Renal pelvis (tissue), 4 donors: ENCODE data around the gene MRGPRF. TPM values are rescaled to one million over a fixed set of nuclear protein-coding genes. Genes with fewer than 3 reads are reported as not detected.

Source experiments
- DNase-seq: peaks from one replicate; pipeline ENCODE4 v3.0.0-alpha.2; 2013
- polyA plus RNA-seq, 3 donors: library from polyadenylated mRNA; unstranded; fragments of 120-200 nt; gene quantifications; one replicate each; pipeline ENCODE4 v1.2.1, GENCODE V29; 2013; ENCODE audit not compliant: insufficient read length in 3 of 3

MRGPRF gene
- polyA plus RNA-seq, 3 donors, result 26.5 to 28.6 (median 28.3) TPM

GRCh38 chr11:68968306-68969250 is 44.5 kb downstream of the MRGPRF start:
- DNase-seq, result no peak

DNA sequence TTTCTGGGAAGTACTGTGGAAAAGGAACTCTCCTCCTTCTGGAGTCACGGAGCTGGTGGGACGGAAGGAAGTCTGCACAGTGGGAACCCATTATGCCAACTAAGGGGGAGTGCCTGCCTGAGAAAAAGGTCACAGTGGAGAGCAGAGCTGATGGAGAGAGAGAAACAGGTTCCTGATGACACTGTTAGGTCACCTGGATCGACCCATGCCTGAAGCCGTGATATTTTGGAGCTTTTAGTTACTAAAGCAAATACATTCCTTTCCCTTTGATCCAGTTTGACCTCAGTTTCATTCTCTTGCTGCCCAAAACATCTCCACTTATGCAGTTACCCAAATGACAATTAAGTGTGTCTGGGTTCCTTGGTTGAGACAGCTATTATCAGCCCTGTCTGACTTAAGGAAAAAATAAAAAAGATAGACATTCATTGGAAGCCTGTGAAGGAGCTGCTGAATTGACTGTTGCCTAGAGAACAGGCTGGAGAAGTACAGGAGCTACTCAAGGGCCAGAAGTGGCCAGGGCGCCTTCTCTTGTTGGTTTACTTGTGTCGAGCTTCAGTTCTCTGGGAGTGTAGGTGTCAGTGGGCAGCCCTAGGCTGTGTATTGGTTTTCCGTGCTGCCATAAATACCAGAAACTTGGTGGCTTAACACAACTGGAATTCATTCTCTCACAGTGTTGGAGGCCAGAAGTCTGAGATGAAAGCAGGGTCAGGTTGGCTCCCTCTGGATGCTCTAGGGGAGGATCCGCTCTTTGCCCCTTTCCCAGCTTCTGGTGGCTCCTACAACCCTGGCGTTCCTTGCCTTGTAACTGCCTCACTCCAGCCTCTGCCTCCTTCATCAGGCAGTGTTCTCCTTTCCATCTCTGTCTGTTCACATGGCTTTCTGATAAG is 45.9 kb downstream of the MRGPRF start:
- DNase-seq, result no peak

DNA sequence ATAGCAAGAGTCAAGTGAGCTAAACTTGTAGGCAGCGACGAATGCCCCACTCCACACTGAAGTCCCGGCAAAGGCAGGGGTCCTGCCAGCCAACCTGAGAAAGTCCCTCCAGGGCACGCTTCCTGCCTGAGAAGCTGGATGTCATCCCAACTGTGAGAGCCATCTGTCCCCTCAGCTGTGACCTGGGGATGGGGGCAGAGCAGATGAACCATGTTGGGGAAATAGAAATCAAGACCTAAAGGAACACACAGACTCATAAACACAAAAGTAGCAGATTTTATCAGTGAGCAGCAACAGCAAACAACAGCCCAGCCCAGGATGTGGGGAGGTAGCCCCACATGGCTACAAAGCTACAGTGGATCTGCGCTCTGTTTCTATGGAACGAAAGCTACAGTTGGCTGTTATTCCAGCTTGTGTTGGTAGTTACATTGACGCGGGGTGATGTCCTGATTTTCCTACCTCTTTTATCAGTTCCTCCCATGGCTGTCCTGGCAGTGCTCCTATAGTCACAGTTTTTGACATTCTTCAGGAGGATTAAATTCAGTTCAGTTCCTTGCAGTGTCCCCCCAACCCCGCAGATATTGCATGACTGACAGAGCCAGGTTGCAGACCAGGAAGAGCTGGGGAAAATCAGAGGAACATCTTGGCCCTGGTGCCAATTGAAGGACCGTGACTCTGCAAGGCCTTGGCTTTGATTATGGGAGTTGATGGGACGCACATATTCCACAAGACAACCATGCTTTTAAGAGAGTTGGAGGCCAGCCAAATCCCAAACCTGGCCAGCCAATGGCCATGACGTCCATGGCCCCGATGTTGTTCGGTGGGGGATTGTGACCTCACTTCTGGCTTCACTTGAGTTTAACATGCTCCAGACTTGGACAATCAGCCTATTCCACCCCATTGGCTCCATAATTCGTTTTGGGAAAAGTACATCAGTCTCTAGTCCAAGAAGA is 46.9 kb downstream of the MRGPRF start:
- DNase-seq, result no peak

DNA sequence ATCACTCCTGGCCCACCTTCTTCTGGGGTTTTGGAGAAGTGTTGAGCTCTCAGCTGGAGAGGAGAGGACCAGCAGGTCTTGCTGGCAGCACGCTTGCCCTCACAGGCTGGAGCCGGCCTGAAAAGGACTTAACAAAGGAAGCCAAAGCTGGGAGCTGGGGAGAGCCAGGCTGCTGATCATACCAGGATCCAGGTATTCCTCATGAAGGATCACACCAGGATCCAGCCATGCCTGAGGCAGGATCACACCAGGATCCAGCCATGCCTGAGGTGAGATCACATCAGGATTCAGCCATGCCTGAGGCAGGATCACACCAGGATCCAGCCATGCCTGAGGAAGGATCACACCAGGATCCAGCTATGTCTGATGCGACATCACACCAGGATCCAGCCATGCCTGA is 49.3 kb downstream of the MRGPRF start:
- no peak for DNase-seq

DNA sequence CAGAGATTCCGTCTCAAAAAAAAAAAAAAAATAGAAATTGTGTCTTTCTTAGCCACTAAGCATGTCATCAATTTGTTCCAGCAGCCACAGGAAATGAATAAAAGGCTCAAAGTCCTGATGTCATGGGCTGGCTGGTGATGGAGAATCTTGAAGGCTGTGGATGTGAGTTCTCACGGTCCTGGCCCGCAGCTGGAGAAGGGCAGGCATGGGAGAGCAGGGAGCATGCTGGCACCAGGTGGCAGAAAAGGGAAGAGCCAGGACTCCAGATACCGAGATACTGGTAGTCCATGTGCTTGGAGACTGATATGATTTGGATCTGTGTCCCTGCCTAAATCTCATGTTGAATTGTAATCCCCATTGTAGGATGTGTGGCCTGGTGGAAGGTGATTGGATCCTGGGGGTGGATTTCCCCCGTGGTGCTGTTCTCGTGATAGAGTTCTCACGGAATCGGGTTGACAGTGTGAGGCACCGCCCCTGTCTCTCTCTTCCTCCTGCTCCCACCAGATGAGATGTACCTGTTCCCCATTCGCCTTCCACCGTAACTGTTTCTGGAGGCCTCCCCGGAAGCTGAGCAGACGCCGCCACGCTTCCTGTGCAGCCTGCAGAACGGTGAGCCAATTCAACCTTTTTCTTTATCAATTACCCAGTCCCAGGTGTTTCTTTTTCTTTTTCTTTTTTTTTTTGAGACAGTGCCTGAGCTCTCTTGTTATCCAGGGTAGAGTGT is 50.4 kb downstream of the MRGPRF start:
- DNase-seq, result no peak

DNA sequence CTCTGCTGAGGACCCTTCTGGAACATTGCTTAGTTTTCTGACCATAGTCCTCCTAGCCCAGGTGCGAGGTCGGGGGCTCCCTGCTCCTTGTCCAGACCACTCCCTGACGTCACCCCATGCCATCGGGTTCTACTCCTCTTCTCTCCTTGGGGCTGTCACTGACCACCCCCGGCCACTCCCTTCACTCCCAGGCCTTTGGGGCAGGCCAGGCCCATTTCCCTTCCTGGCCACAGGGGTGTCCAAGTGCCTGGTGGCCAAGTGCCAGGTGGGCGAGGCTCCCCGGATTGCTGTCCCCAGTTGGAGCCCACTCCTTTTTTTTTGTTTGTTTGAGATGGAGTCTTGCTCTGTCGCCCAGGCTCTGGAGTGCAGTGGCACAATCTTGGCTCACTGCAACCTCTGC is 51.8 kb downstream of the MRGPRF start:
- DNase-seq, result no peak

DNA sequence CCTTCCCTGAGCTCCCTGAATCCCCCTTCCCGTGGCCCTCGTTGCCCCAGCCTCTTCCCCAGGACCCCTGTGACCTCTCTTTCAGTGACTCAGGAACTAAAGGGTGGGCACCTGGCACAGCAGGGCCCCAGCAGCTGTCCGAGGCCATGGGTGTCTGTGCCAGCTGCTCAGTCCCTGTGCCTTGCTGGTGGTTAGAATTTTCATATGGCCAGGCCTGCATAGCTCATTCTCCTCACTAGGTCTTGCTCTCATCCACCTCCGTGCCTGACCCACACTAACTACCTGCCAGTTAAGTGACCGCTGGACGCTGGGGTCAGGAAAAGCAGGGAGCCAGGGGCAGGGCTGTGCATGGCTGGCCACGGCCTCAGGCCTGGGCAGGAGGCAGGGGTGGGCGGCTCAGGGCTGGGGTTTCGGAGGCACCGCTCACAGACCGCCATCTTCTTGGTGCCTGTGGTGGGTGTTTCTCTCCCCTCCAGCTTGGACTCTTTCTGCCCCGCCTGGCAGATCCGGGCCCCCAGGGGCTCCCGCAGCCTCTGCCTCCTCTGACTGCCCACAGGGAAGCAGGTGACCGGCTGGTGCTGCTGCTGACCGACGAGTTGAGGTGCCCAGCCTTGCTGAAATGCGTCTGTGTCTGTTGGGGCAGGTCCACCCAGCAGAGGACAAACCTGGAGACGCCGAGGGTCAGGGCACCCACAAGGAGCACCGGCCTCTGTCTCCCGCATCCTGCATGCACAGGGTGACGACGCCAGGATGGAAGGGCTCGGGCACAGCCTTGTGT is 52.6 kb downstream of the MRGPRF start:
- no peak for DNase-seq

- DNase-seq, result no peak
These were observed 53.4 kb downstream of the MRGPRF start for GRCh38 chr11:68959465-68960293.

- DNase-seq, result no peak
These were observed 54.8 kb downstream of the MRGPRF start for GRCh38 chr11:68958211-68958610.

- DNase-seq, result no peak
These were observed 56.3 kb downstream of the MRGPRF start for GRCh38 chr11:68956547-68957254.

DNA sequence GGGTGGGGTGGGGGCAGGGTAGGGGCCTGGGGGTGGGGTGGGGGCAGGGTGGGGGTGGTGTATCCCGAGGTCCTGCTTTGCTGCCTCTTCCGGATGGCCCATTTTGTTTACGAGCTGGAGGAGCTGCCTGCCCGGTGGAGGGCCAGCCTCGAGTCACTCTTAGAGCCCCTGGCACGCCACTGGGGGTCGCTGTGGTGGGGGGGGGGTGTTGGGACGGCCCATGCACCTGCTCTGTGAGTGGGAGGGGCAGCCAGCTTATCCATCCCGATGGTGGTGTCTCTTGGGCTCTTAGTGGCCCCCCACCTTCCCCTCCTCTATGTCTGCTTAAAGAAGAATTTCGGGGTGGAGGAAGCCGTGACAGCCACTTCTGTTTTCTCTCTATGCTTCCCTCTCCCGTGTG is 56.9 kb downstream of the MRGPRF start:
- DNase-seq, result no peak

DNA sequence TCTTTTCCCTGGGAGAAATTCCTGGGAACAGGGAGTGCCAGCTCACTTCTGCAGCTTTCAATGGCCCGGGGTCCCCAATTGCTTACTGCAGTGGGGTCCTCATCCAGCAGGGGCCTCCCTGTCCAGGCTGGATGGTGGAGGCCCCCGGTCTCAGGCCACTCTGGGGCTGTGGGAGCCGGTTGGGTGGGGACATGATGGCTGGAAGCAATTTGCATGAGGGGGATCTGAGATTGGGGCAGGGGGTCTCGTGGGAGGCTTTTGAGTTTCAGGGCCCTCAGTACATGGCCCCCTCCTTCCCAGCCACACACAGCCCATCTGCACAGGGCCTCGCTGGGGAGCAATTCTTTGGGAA is 57.5 kb downstream of the MRGPRF start:
- no peak for DNase-seq

- DNase-seq, result peak; percentile 58
These were observed 58.0 kb downstream of the MRGPRF start for GRCh38 chr11:68954836-68955606.
